Osteocyte (in vitro differentiated cells): Measurements from ENCODE around the gene VPS9D1. TPM values are rescaled to one million over a fixed set of nuclear protein-coding genes. Genes with fewer than 3 reads are reported as not detected.
A peak's percentile ranks its signal among the peaks of the same experiment; 100 is the strongest.

Experiments used
- DNase-seq: peaks from one replicate; pipeline ENCODE4 v3.0.0; 2021; ENCODE audit warnings: mixed read lengths; ENCODE audit not compliant: unreplicated experiment; ENCODE audit errors: extremely low spot score
- H3K27ac Mint-ChIP-seq: one replicate; pipeline ENCODE4 v1.8.0; 2021; ENCODE audit warnings: mild to moderate bottlenecking, mixed read lengths; ENCODE audit not compliant: unreplicated experiment
- H3K27me3 Mint-ChIP-seq: one replicate; pipeline ENCODE4 v1.8.0; 2021; ENCODE audit warnings: mixed read lengths; ENCODE audit not compliant: unreplicated experiment
- H3K36me3 Mint-ChIP-seq: one replicate; pipeline ENCODE4 v1.8.0; 2021; ENCODE audit warnings: mixed read lengths; ENCODE audit not compliant: unreplicated experiment
- H3K4me1 Mint-ChIP-seq: one replicate; pipeline ENCODE4 v1.8.0; 2021; ENCODE audit warnings: mixed read lengths; ENCODE audit not compliant: unreplicated experiment
- H3K4me3 Mint-ChIP-seq: one replicate; pipeline ENCODE4 v1.8.0; 2021; ENCODE audit warnings: mild to moderate bottlenecking, moderate library complexity, mixed read lengths; ENCODE audit not compliant: unreplicated experiment
- H3K9me3 Mint-ChIP-seq: one replicate; pipeline ENCODE4 v1.8.0; 2021; ENCODE audit warnings: mixed read lengths; ENCODE audit not compliant: unreplicated experiment
- CTCF ChIP-seq: fragments of 200-600 bp; sonication (generic); IDR thresholded peaks from 2 replicates; pipeline ENCODE4 v1.5.0; 2021; ENCODE audit warnings: antibody characterized with exemption, mild to moderate bottlenecking, moderate library complexity
- long read RNA-seq: library from polyadenylated mRNA; unstranded; transcript quantifications from one replicate; pipeline ENCODE4 v2.0.0, GENCODE V29; 2021
- total RNA-seq: library from RNA; stranded (reverse); gene quantifications from 2 replicates; pipeline ENCODE4 v1.2.1, GENCODE V29; 2021

The VPS9D1 gene
- 22.0 TPM in 2 replicates for total RNA-seq
- long read RNA-seq, partial matches to known transcripts: 0 of 3 reads
- long read RNA-seq, other reads (novel, unspliced or antisense): 3 of 3 reads

- Mint-ChIP-seq H3K27me3 (no peaks in the 10 kb centered on the region), H3K9me3 (no peaks in the 10 kb centered on the region), H3K27ac (peak within 1 kb of the TSS; percentile 67), H3K4me1 (peaks cover 21% of the 10 kb centered on the region), H3K36me3 (peaks cover 7% of the 10 kb centered on the region), H3K4me3 (peak within 1 kb of the TSS; percentile 75)
- peak; percentile 92 for DNase-seq
- no peak for TF ChIP-seq CTCF
These were observed at the start of gene VPS9D1, which contains the start of gene ZNF276 for GRCh38 chr16:89720813-89721545. Gene VPS9D1, minus strand, starts transcription at chr16:89720898. Its CDS starts 37 bp downstream, at chr16:89720861. Gene ZNF276, plus strand, starts transcription at chr16:89721537. Its CDS starts 104 bp downstream, at chr16:89721641.

DNA sequence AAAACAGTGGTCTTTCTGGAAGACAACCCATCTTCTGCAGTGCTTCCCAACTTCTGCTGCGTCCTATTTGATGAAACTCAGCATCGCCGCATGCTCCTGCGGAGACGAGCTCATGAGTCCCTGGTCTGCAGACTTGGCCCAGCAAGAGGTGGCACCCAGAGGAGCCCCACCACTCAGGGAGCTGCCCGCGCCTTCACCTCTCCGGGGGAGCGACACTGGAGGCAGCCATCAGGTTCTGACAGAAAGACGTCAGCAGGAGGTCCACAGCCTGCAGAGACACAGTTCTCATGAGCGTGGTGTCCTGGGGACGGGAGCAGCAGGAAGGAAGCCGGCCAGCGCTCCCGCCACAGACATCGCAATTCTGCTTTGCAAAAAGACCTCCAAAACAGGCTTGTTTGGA is 49.7 kb upstream of the VPS9D1 start:
- TF ChIP-seq CTCF: no peak
- Mint-ChIP-seq H3K4me3 (no peak overlapping the region), H3K36me3 (peaks cover 12% of the 10 kb centered on the region), H3K27me3 (no peaks in the 10 kb centered on the region), H3K4me1 (no peaks in the 10 kb centered on the region), H3K27ac (no peak overlapping the region), H3K9me3 (no peaks in the 10 kb centered on the region)
- DNase-seq: no peak

DNA sequence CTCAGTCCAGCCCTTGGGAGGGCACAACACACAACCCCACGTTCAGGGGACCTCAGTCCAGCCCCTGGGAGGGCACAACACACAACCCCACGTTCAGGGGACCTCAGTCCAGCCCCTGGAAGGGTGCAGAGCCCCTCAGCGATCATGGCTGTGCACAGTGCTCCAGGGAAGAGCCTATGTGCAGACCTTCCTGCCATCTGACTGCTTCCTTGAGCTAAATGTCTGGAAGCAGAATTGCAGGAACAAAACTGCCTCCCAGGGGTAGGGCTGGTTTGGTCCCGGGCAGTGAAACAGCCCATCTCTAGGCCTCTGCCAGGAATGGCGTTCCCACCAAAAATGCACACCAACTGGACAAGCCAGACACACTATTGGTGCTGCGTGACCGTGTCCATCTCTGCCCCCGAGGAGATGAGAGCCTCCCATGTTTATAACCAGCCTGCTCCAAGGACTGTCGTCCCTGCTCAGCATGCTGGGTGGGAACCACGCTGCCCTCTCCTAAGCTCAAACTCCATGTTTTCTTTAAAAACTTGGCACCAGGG is 44.7 kb upstream of the VPS9D1 start:
- Mint-ChIP-seq H3K36me3 (peaks cover 10% of the 10 kb centered on the region), H3K27me3 (no peaks in the 10 kb centered on the region), H3K4me3 (no peak overlapping the region), H3K27ac (no peak overlapping the region), H3K4me1 (no peaks in the 10 kb centered on the region), H3K9me3 (no peaks in the 10 kb centered on the region)
- no peak for TF ChIP-seq CTCF
- DNase-seq: no peak

- Mint-ChIP-seq H3K36me3 (peaks cover 10% of the 10 kb centered on the region), H3K9me3 (no peaks in the 10 kb centered on the region), H3K27me3 (no peaks in the 10 kb centered on the region), H3K27ac (no peak overlapping the region), H3K4me1 (no peaks in the 10 kb centered on the region), H3K4me3 (no peak overlapping the region)
- no peak for DNase-seq
- no peak for TF ChIP-seq CTCF
These were observed 44.1 kb upstream of the VPS9D1 start for GRCh38 chr16:89764711-89765201.

GRCh38 chr16:89761304-89761922 is 40.7 kb upstream of the VPS9D1 start:
- H3K9me3 Mint-ChIP-seq: no peaks in the 10 kb centered on the region
- H3K27ac Mint-ChIP-seq: no peak overlapping the region
- no peak for TF ChIP-seq CTCF
- no peak for DNase-seq
- no peaks in the 10 kb centered on the region for H3K27me3 Mint-ChIP-seq
- H3K4me3 Mint-ChIP-seq: no peak overlapping the region
- no peaks in the 10 kb centered on the region for H3K4me1 Mint-ChIP-seq
- peaks cover 4% of the 10 kb centered on the region for H3K36me3 Mint-ChIP-seq
